Fibroblast of lung (primary cell): Measurements from ENCODE around the gene PALS2. TPM values are rescaled to one million over a fixed set of nuclear protein-coding genes. Genes with fewer than 3 reads are reported as not detected.

Source experiments
- DNase-seq, 2 donors: peaks; one replicate each; pipeline versions ENCODE4 v3.0.0 to v3.0.0-alpha.2; 2010; ENCODE audit warnings: low read depth in 2 of 2
- H2AFZ ChIP-seq: 2 replicates; pipeline ENCODE4 v1.5.1; 2012; ENCODE audit warnings: low read length, control low read depth, inconsistent platforms
- H3K27ac ChIP-seq: 2 replicates; pipeline ENCODE4 v1.5.1; 2011; ENCODE audit warnings: low read length, control low read depth; ENCODE audit not compliant: insufficient read depth
- H3K27me3 ChIP-seq: 2 replicates; pipeline ENCODE4 v1.5.1; 2011; ENCODE audit warnings: mild to moderate bottlenecking, low read length; ENCODE audit not compliant: control insufficient read depth, insufficient read depth
- H3K36me3 ChIP-seq: 2 replicates; pipeline ENCODE4 v1.5.1; 2011; ENCODE audit warnings: low read length; ENCODE audit not compliant: control insufficient read depth, insufficient read depth
- H3K4me1 ChIP-seq: 2 replicates; pipeline ENCODE4 v1.5.1; 2011; ENCODE audit warnings: low read length; ENCODE audit not compliant: control insufficient read depth, insufficient read depth; ENCODE audit errors: extremely low read depth
- H3K4me2 ChIP-seq: 2 replicates; pipeline ENCODE4 v1.5.1; 2011; ENCODE audit warnings: low read length, control low read depth; ENCODE audit not compliant: insufficient read depth; ENCODE audit errors: extremely low read depth
- H3K4me3 ChIP-seq, 4 experiments: fragments of 200-600 bp in 1 of 4; sonication (generic) in 1 of 4; replicated peaks in 1 of 4; 2 replicates each; pipeline ENCODE4 v1.5.1; 2011 to 2016; ENCODE audit warnings: low read length in 4 of 4, low read depth in 3 of 4, mild to moderate bottlenecking in 3 of 4, control low read depth in 2 of 4, inconsistent platforms in 1 of 4, mixed read lengths in 1 of 4; ENCODE audit not compliant: insufficient read depth in 1 of 4; ENCODE audit errors: control extremely low read depth in 1 of 4
- H3K79me2 ChIP-seq: 2 replicates; pipeline ENCODE4 v1.5.1; 2012; ENCODE audit warnings: mild to moderate bottlenecking, low read length, inconsistent platforms; ENCODE audit not compliant: control insufficient read depth, insufficient read depth
- H3K9ac ChIP-seq: 2 replicates; pipeline ENCODE4 v1.5.1; 2011; ENCODE audit warnings: mild to moderate bottlenecking, low read length, control low read depth; ENCODE audit not compliant: insufficient read depth
- H3K9me3 ChIP-seq: 2 replicates; pipeline ENCODE4 v1.5.1; 2012; ENCODE audit warnings: low read depth, low read length; ENCODE audit not compliant: control insufficient read depth, insufficient read depth
- H4K20me1 ChIP-seq: 2 replicates; pipeline ENCODE4 v1.5.1; 2011; ENCODE audit warnings: low read length; ENCODE audit not compliant: control insufficient read depth, insufficient read depth; ENCODE audit errors: extremely low read depth
- EZH2 ChIP-seq: IDR thresholded peaks from 2 replicates; pipeline ENCODE4 v1.5.1; 2012; ENCODE audit warnings: low read length, control low read depth, mild to moderate bottlenecking; ENCODE audit errors: missing control alignments
- polyA plus RNA-seq, 2 donors: library from polyadenylated mRNA; depleted of rRNA in 1 of 2; stranded (reverse) in 1 of 2; unstranded in 1 of 2; fragments of >200 nt; gene quantifications; 2 replicates each; pipeline ENCODE4 v1.2.1, GENCODE V29; 2011 to 2012; ENCODE audit warnings: missing spikeins in 1 of 2
- total RNA-seq: library from RNA; depleted of rRNA; stranded (reverse); fragments of >200 nt; gene quantifications from 2 replicates; pipeline ENCODE4 v1.2.1, GENCODE V29; 2014
- TF ChIP-seq, protein P1 (sequence below), 2 donors: IDR thresholded peaks in 1 of 2; conservative IDR thresholded peaks in 1 of 2; 1 replicate in 1 of 2; 2 replicates in 1 of 2; pipeline ENCODE4 v1.5.1; 2011 to 2012; ENCODE audit warnings: low read length in 2 of 2, control low read depth in 1 of 2, inconsistent platforms in 1 of 2, low read depth in 1 of 2, mild to moderate bottlenecking in 1 of 2

Gene PALS2
- total and polyA plus RNA-seq, 2 donors (not counting 1 experiment from before 2014, with no cell fraction given) = 12.0 to 18.5 TPM

DNA sequence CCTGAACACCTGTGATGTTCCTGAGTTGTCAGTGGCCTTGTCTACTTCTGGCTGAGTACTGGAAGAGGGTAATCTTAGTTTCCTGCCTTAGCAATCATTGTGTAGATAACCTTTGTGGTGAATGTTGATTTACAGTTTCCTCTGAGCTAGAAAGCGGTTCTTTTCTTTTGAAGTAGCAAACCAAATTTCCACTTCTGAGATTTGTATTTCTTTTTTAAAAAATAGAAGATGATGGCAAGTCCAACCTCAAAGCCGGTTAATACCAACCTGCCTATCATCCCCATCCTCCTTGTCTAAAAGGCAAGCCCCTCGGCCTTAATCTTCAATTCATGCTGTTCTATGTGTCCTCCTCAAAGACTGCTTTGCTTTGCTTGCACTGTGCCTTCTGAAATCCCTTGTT is 12.5 kb upstream of the PALS2 start:
- no peaks in the 10 kb centered on the region for H3K36me3 ChIP-seq
- H3K9ac ChIP-seq = no peak overlapping the region
- no peak for TF ChIP-seq EZH2
- TF ChIP-seq, protein P1, sequence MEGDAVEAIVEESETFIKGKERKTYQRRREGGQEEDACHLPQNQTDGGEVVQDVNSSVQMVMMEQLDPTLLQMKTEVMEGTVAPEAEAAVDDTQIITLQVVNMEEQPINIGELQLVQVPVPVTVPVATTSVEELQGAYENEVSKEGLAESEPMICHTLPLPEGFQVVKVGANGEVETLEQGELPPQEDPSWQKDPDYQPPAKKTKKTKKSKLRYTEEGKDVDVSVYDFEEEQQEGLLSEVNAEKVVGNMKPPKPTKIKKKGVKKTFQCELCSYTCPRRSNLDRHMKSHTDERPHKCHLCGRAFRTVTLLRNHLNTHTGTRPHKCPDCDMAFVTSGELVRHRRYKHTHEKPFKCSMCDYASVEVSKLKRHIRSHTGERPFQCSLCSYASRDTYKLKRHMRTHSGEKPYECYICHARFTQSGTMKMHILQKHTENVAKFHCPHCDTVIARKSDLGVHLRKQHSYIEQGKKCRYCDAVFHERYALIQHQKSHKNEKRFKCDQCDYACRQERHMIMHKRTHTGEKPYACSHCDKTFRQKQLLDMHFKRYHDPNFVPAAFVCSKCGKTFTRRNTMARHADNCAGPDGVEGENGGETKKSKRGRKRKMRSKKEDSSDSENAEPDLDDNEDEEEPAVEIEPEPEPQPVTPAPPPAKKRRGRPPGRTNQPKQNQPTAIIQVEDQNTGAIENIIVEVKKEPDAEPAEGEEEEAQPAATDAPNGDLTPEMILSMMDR (conservative IDR thresholded peaks at IDR 0.05 in 1 of 2, IDR thresholded peaks at IDR 0.05 in 1 of 2; ENCODE audit: low read depth in 1 of 2, low read length in 2 of 2) = no peak
- no peaks in the 10 kb centered on the region for H3K27me3 ChIP-seq
- no peak overlapping the region for H3K4me2 ChIP-seq
- H3K27ac ChIP-seq = no peak overlapping the region
- H3K4me3 ChIP-seq = no peak overlapping the region
- no peak for DNase-seq
- H3K9me3 ChIP-seq = no peaks in the 10 kb centered on the region
- H4K20me1 ChIP-seq = no peaks in the 10 kb centered on the region
- no peaks in the 10 kb centered on the region for H3K4me1 ChIP-seq
- no peaks in the 10 kb centered on the region for H3K79me2 ChIP-seq
- H2AFZ ChIP-seq = no peak overlapping the region

- H3K27me3 ChIP-seq = peaks cover 6% of the 10 kb centered on the region
- H3K9ac ChIP-seq = no peak overlapping the region
- H3K4me1 ChIP-seq = no peaks in the 10 kb centered on the region
- no peaks in the 10 kb centered on the region for H3K79me2 ChIP-seq
- no peak for DNase-seq
- H3K9me3 ChIP-seq = no peaks in the 10 kb centered on the region
- H3K27ac ChIP-seq = no peak overlapping the region
- H3K36me3 ChIP-seq = no peaks in the 10 kb centered on the region
- H2AFZ ChIP-seq = no peak overlapping the region
- TF ChIP-seq, protein P1 (conservative IDR thresholded peaks at IDR 0.05 in 1 of 2, IDR thresholded peaks at IDR 0.05 in 1 of 2; ENCODE audit: low read depth in 1 of 2, low read length in 2 of 2) = no peak
- TF ChIP-seq EZH2 = no peak
- no peak overlapping the region for H3K4me3 ChIP-seq
- H4K20me1 ChIP-seq = no peaks in the 10 kb centered on the region
- no peak overlapping the region for H3K4me2 ChIP-seq
Observed at GRCh38 chr7:24566274-24566673, 7.0 kb upstream of the PALS2 start.

GRCh38 chr7:24570983-24571382 is 2.3 kb upstream of the PALS2 start:
- no peak for DNase-seq
- Histone ChIP-seq H4K20me1 (no peaks in the 10 kb centered on the region), H3K27me3 (peaks cover 6% of the 10 kb centered on the region), H3K36me3 (no peaks in the 10 kb centered on the region), H3K9ac (no peak overlapping the region), H3K79me2 (peaks cover 15% of the 10 kb centered on the region), H3K4me1 (no peaks in the 10 kb centered on the region), H2AFZ (no peak overlapping the region), H3K27ac (no peak overlapping the region), H3K9me3 (no peaks in the 10 kb centered on the region), H3K4me3 (no peak overlapping the region), H3K4me2 (no peak overlapping the region)
- TF ChIP-seq EZH2 = no peak
- TF ChIP-seq, protein P1 (conservative IDR thresholded peaks at IDR 0.05 in 1 of 2, IDR thresholded peaks at IDR 0.05 in 1 of 2; ENCODE audit: low read depth in 1 of 2, low read length in 2 of 2) = no peak
